Fibroblast of mammary gland (primary cell): ENCODE results near the gene RSAD2.

Experiments
- DNase-seq: peaks from one replicate; pipeline ENCODE4 v3.0.0-alpha.2; 2010; ENCODE audit warnings: low read depth
- H3K4me3 ChIP-seq: 2 replicates; pipeline ENCODE4 v1.5.1; 2011; ENCODE audit warnings: low read depth, mild to moderate bottlenecking, low read length, moderate library complexity; ENCODE audit not compliant: control insufficient read depth
- CTCF ChIP-seq: conservative IDR thresholded peaks from 2 replicates; pipeline ENCODE4 v1.5.1; 2011; ENCODE audit warnings: low read depth, low read length, inconsistent platforms; ENCODE audit not compliant: control insufficient read depth, insufficient read depth

Gene RSAD2

GRCh38 chr2:6939071-6939470 is 61.5 kb downstream of the RSAD2 start:
- TF ChIP-seq CTCF = no peak
- no peak for DNase-seq
- H3K4me3 ChIP-seq = no peak overlapping the region

- H3K4me3 ChIP-seq = no peak overlapping the region
- no peak for DNase-seq
- no peak for TF ChIP-seq CTCF
Observed at GRCh38 chr2:6940820-6941219, 63.2 kb downstream of the RSAD2 start.

GRCh38 chr2:6941299-6942046 is 63.9 kb downstream of the RSAD2 start:
- H3K4me3 ChIP-seq = no peak overlapping the region
- no peak for TF ChIP-seq CTCF

GRCh38 chr2:6942848-6943247 is 65.3 kb downstream of the RSAD2 start:
- DNase-seq = no peak
- no peak overlapping the region for H3K4me3 ChIP-seq
- no peak for TF ChIP-seq CTCF

More at GRCh38 chr2:6941299-6942046, 63.9 kb downstream of the RSAD2 start:
- DNase-seq = no peak

- TF ChIP-seq CTCF = no peak
- H3K4me3 ChIP-seq = no peak overlapping the region
Observed at GRCh38 chr2:6943523-6943922, 65.9 kb downstream of the RSAD2 start.

GRCh38 chr2:6943971-6944370 is 66.4 kb downstream of the RSAD2 start:
- TF ChIP-seq CTCF = no peak
- no peak overlapping the region for H3K4me3 ChIP-seq
- no peak for DNase-seq

More at GRCh38 chr2:6943523-6943922, 65.9 kb downstream of the RSAD2 start:
- DNase-seq = no peak
